ENCODE results near the gene SSBP2. TPM values are rescaled to one million over a fixed set of nuclear protein-coding genes. Genes with fewer than 3 reads are reported as not detected.

The SSBP2 gene
- polyA plus RNA-seq, 1 experiment, result 74.3 TPM

- H3K27me3 ChIP-seq (ENCODE audit: control insufficient read depth, insufficient read depth, low read length), result no peaks in the 10 kb centered on the region
- ChIA-PET POLR2A (no interaction called here), CTCF (no interaction called here)
- TF ChIP-seq, protein P1, sequence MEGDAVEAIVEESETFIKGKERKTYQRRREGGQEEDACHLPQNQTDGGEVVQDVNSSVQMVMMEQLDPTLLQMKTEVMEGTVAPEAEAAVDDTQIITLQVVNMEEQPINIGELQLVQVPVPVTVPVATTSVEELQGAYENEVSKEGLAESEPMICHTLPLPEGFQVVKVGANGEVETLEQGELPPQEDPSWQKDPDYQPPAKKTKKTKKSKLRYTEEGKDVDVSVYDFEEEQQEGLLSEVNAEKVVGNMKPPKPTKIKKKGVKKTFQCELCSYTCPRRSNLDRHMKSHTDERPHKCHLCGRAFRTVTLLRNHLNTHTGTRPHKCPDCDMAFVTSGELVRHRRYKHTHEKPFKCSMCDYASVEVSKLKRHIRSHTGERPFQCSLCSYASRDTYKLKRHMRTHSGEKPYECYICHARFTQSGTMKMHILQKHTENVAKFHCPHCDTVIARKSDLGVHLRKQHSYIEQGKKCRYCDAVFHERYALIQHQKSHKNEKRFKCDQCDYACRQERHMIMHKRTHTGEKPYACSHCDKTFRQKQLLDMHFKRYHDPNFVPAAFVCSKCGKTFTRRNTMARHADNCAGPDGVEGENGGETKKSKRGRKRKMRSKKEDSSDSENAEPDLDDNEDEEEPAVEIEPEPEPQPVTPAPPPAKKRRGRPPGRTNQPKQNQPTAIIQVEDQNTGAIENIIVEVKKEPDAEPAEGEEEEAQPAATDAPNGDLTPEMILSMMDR (IDR thresholded peaks at IDR 0.05; ENCODE audit: low read depth, low read length), result no peak
- DNase-seq (ENCODE audit: low read depth, low spot score), result no peak
- no peak overlapping the region for H3K4me3 ChIP-seq (ENCODE audit: low read depth, low read length)
- H3K9me3 ChIP-seq (ENCODE audit: control insufficient read depth, insufficient read depth, low read length), result no peaks in the 10 kb centered on the region
- no peak overlapping the region for H3K27ac ChIP-seq (ENCODE audit: low read depth, low read length)
Observed at GRCh38 chr5:81657386-81657785, 93.5 kb downstream of the SSBP2 start.

- CTCF ChIA-PET, result no interaction called here
Observed at GRCh38 chr5:81656783-81657182, 94.1 kb downstream of the SSBP2 start.

DNA sequence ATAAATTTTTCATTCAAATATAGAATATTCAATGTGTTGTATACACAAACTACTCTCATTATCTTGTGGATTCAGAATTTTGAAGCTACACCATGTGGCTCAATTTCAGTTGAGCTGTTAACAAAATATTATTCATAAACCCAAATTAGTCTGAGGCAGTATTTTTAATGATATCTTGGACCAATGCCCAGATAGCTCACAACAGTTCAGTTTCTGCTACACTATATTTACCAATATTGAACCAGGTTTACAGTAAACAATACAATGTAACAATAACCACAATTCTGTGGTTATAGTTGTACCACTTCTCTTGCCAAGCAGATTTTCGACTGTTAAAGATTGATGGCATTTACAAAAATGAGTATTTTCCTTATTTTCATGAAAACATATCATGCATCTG, 99.9 kb downstream of the SSBP2 start:
- ChIA-PET CTCF (no interaction called here), POLR2A (no interaction called here)
- H3K4me3 ChIP-seq (ENCODE audit: low read depth, low read length), result no peak overlapping the region

More at GRCh38 chr5:81656783-81657182, 94.1 kb downstream of the SSBP2 start:
- TF ChIP-seq, protein P1 (IDR thresholded peaks at IDR 0.05; ENCODE audit: low read depth, low read length), result no peak
- Histone ChIP-seq H3K27me3 (ENCODE audit: control insufficient read depth, insufficient read depth, low read length) (no peaks in the 10 kb centered on the region), H3K27ac (ENCODE audit: low read depth, low read length) (no peak overlapping the region), H3K4me3 (ENCODE audit: low read depth, low read length) (no peak overlapping the region), H3K9me3 (ENCODE audit: control insufficient read depth, insufficient read depth, low read length) (no peaks in the 10 kb centered on the region)
- POLR2A ChIA-PET, result no interaction called here
- no peak for DNase-seq (ENCODE audit: low read depth, low spot score)

DNA sequence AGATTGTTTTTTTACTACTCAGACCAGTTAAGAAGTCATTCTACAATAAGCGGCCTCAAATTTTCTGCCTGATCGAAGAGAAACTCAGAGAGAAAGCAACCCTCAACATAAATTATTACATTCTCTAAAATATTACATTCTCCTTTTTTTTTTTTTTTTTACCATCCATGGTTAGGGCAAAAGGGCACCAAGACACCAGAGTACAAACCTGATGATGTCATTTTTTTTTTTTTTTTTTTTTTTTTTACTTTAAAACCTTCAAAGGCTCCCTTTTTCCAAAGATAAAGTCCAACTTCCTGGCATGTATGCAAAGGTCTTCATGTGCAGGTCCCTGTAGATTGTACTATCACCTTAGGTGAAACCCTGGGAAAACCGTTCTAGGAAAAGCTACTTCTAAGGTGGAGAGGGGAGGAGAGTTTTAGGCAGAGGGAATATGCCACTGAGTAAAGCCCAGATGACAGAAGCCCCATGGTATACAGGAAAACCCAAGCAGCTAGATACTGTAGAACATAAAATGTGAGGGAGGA, 104.4 kb downstream of the SSBP2 start:
- Histone ChIP-seq H3K4me3 (ENCODE audit: low read depth, low read length) (no peak overlapping the region), H3K9me3 (ENCODE audit: control insufficient read depth, insufficient read depth, low read length) (no peaks in the 10 kb centered on the region), H3K27me3 (ENCODE audit: control insufficient read depth, insufficient read depth, low read length) (no peaks in the 10 kb centered on the region), H3K27ac (ENCODE audit: low read depth, low read length) (no peak overlapping the region)
- no peak for DNase-seq (ENCODE audit: low read depth, low spot score)
- ChIA-PET CTCF (no interaction called here), POLR2A (no interaction called here)
- TF ChIP-seq, protein P1 (IDR thresholded peaks at IDR 0.05; ENCODE audit: low read depth, low read length), result no peak

More for the DNA sequence above, 99.9 kb downstream of the SSBP2 start:
- H3K27ac ChIP-seq (ENCODE audit: low read depth, low read length), result no peak overlapping the region
- no peak for DNase-seq (ENCODE audit: low read depth, low spot score)
- no peaks in the 10 kb centered on the region for H3K9me3 ChIP-seq (ENCODE audit: control insufficient read depth, insufficient read depth, low read length)
- H3K27me3 ChIP-seq (ENCODE audit: control insufficient read depth, insufficient read depth, low read length), result no peaks in the 10 kb centered on the region
- TF ChIP-seq, protein P1 (IDR thresholded peaks at IDR 0.05; ENCODE audit: low read depth, low read length), result no peak

DNA sequence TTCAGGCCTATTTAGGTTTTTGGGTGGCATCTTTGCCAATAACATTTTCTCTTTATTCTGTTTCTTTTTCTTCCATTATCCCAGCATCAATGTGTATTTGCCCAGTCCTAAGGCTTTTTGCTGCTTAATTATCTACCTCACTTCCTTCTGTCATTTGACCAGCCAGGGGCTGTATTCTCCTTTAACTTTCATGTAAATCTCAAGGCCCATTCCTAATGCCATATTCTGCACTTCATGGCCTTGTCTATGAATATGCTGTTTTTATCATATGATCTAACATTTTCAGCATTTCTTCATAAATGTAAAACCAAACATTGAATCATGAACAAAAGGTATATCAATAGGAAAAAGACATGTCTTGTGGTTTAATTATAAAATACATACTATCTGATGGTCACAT, 108.7 kb downstream of the SSBP2 start:
- no peak for DNase-seq (ENCODE audit: low read depth, low spot score)
- CTCF ChIA-PET, result no interaction called here
- TF ChIP-seq, protein P1 (IDR thresholded peaks at IDR 0.05; ENCODE audit: low read depth, low read length), result no peak
- H3K27me3 ChIP-seq (ENCODE audit: control insufficient read depth, insufficient read depth, low read length), result no peaks in the 10 kb centered on the region
- no peak overlapping the region for H3K4me3 ChIP-seq (ENCODE audit: low read depth, low read length)
- no peak overlapping the region for H3K27ac ChIP-seq (ENCODE audit: low read depth, low read length)
- POLR2A ChIA-PET, result no interaction called here
- H3K9me3 ChIP-seq (ENCODE audit: control insufficient read depth, insufficient read depth, low read length), result no peaks in the 10 kb centered on the region
